EL (cell line): ENCODE results near the gene CACNG4.

Experiments
- DNase-seq: peaks from one replicate; pipeline ENCODE4 v3.0.0-alpha.2; 2016

The CACNG4 gene

GRCh38 chr17:66963909-66964771, at the start of gene CACNG4:
CACNG4 (plus strand) TSS chr17:66964707; CDS start chr17:66964912, 205 bp downstream.
- DNase-seq, result no peak

DNA sequence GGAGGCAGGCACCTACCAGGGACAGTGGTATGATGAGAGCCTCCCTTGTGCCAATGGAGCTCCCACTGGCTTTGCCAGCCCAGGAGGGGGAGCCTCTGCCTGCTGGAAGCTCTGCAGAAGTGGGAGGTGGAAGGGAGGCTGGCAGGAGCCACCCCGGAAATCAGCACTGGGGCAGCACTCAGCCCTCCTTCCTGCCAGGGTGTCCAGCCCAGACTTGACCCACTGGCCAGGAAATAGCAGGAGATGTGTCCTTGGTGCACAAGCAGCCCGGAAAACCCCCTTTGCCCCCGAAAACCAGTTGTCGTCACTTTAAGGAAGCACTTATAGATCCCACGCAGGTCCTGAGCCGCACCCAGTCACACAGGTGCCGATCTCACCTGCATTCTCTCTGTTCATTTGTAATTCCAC, 49.3 kb upstream of the CACNG4 start:
- DNase-seq, result peak; percentile 43

GRCh38 chr17:66915792-66916191, 48.7 kb upstream of the CACNG4 start:
- no peak for DNase-seq

- no peak for DNase-seq
Observed at GRCh38 chr17:66916946-66917345, 47.6 kb upstream of the CACNG4 start.

GRCh38 chr17:66918896-66919295, 45.6 kb upstream of the CACNG4 start:
- no peak for DNase-seq

DNA sequence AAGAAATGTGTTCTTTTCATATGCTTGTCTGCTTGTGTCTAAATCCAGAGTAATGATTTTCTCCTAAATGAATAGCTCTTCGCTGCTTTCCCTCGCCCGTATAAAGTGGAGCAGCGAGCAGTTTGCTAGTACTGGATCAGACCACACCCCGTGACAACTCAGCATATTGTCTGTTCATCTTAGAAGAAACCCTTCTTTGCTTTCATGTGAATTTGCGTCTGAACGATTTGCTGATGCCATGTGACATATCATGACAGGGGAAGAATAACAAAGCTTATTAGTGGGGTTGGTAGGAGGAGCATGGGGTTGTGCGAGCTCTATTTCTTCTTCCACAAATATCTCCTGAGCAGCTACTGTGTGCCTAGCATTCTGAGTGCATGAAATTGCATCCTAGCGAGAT, 44.1 kb upstream of the CACNG4 start:
- DNase-seq, result no peak

DNA sequence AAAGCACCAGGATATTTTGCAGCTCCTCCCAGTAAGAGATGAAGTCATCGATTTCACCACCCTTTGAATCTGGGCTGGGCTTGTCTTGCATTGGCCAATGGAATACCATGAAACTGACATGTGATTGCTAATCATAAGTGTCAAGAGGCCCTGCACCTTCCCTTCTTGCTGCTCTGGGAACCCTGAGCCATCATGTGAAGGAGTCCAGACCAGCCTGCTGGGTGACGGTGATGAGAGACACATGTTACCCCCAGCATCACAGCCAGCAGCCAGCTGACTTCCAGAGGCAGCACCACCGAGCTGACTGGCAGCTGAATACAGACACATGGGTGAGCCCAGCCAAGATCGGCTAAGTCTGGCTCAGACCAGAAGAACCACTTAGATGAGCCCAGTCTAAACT, 43.6 kb upstream of the CACNG4 start:
- DNase-seq, result no peak

GRCh38 chr17:66923886-66924285, 40.6 kb upstream of the CACNG4 start:
- no peak for DNase-seq

GRCh38 chr17:66925811-66926500, 38.6 kb upstream of the CACNG4 start:
- DNase-seq, result no peak

DNA sequence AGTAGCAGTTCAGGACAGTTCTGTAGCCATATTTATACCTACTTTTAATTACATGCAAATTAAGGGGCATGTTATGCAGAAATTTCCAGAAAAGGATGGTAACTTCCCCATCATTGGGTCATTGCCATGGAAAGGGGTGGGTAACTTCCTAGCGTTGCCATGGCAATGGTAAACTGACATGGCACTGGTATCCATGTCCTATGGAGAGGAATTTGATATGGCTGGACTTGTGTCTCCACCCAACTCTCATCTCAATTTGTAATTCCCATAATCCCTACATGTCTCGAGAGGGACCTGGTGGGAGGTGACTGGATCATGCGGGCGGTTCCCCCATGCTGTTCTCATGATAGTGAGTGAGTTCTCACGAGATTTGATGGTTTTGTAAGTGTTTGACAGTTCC, 35.6 kb upstream of the CACNG4 start:
- no peak for DNase-seq

GRCh38 chr17:66929591-66929990, 34.9 kb upstream of the CACNG4 start:
- DNase-seq, result no peak

DNA sequence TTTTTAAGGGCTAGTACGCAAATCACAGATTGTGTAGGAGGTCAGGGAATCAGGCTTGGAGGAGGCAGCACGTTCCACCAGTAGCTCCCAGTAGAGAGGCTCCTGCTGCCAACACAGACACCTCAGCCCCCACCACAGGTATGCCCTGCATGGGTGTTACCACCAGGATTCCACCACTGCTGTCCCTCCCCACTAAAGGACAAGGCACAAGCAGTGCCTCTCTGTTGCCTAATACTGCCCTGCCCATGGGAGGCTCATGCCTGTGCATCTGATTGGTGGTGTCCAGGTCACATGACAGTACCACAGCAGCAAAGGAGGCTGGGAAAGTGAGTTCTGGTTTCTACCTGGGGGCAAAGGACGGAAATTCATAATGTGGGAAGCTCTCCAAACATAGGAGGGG, 33.6 kb upstream of the CACNG4 start:
- no peak for DNase-seq

DNA sequence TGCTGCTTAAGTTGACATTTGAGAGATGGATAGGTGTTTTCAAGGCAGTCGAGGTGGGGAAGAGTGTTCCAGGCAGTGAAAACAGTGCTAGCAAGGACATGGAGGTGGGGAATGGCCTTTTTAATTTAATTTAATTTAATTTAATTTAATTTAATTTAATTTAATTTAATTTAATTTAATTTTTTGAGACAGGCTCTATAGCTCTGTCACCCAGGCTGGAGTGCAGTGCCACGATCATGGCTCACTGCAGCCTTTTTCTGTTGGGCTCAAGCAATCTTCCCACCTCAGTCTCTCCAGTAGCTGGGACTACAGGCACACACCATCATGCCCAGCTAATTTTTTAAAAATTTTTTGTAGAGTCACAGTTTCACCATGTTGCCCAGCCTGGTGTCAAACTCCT, 32.2 kb upstream of the CACNG4 start:
- no peak for DNase-seq

GRCh38 chr17:66934040-66934439, 30.5 kb upstream of the CACNG4 start:
- DNase-seq, result no peak

GRCh38 chr17:66935717-66936116, 28.8 kb upstream of the CACNG4 start:
- no peak for DNase-seq

DNA sequence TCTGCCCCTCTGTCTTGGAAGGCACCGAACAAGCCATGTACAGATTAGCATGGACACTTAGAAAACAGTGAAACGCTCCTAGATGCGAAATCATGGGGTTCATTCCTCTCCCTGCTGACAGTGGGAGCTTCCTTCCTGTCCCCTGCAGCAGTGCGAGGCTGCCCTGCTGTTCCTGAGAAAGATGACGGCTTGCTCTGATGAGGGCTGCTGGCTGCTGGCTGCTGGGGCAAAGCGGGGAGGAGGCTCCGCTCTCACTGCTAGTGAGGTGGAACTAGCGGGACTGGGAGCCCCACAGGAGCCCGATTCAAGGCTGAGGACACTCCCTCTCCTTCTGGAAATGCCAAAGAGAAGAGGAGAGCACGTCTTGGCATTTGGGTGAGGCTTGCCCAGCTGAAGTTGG, 25.9 kb upstream of the CACNG4 start:
- no peak for DNase-seq

DNA sequence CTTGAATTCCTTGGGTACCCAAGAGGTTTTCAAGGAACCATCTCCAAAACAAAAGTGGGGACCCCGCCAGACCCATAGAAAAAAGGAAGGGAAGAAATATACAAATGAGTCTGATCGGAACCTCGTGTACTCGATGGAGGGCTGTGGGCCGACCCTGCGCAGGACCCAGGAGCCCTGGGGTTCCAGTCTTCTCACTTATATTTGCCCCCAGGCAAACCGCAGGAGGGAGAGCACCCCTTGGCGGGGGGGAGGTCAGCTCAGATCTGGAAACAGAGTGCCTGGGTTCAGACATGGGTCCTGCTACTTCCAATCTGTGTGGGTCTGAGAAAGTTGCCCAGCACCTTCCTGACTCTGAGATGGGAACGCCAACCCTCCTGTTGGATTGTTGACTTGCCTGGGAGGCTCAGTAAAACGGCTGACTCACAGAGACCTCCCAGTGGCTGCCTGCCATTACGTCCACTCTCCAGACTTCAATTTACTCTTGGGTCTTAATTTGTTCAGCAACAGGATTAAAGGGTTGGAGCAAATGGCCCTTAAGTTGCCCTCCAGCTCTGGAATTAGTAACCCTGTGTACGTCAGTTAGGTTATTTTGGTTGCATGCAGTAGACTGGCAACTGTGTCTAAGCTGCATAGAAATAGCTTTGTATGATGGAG, 24.9 kb upstream of the CACNG4 start:
- no peak for DNase-seq

DNA sequence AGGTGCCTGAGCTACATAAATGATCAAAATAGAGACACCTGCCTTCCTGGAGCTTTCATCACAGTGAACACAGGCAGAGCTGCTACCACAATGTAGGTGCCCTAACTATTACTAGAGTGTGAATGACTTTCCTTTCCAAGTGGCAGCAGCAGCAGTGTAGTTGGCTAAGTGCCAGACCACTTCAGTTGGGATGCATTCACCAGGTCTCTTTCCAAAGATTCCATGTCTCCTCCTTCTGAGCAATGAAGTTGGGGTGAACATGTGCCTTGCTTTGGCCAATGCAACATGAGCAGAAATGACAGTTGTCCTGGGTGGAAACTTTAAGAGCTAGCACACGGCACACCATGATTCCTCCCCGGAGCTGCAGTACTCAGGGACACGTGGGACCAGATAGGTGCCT, 23.3 kb upstream of the CACNG4 start:
- DNase-seq, result no peak

- DNase-seq, result no peak
Observed at GRCh38 chr17:66941773-66942450, 22.6 kb upstream of the CACNG4 start.

DNA sequence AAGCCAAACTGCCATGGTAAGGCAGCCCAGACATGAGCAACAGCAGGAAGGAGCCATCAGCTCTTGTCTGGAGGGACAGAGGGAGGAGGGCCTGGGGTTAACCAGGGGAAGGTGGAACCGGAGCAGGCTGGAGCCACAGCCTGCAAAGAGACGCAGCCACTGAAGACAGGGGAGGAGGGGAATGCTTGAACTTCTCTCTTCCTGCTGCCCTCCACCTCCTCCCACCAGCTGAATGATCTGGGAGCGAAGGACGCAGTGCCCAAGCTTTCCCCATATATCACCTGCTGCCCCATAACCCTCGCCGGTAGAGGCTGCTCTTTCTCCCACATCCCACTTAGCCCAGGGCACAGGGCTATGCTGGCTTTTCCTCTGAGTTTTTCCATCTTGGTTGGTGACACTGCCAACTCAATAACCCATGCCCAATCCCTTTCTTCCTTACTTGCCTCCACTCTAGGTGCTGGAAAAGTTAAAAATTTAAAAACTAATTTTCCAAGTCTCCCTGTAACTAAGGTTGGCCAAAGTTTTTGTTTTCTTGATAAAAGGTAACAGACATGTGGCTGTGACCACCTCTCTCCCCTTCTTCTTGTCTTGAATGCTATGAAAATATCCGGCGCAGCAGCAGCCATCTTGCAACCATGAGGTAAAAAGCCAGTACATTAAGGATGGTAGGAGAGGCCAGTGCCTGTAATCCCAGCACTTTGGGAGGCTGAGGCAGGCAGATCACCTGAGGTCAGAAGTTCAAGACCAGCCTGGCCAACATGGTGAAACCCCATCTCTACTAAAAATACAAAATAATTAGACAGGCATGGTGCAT, 21.8 kb upstream of the CACNG4 start:
- no peak for DNase-seq

- DNase-seq, result no peak
Observed at GRCh38 chr17:66943484-66943883, 21.0 kb upstream of the CACNG4 start.
